ENCODE measurements around the gene PARVA. TPM values are rescaled to one million over a fixed set of nuclear protein-coding genes. Genes with fewer than 3 reads are reported as not detected.

The PARVA gene
- polyA plus RNA-seq, 3 donors, result not detected

- Histone ChIP-seq H3K4me1 (ENCODE audit: control insufficient read depth in 1 of 2, insufficient read depth in 2 of 2, low read length in 2 of 2) (no peaks in the 10 kb centered on the region), H4K20me1 (ENCODE audit: insufficient read depth, low read length) (no peaks in the 10 kb centered on the region), H3K4me3 (replicated peaks in 1 of 3; ENCODE audit: low read depth in 2 of 3, low read length in 3 of 3) (no peak overlapping the region), H3K27me3 (ENCODE audit: control insufficient read depth in 2 of 2, insufficient read depth in 2 of 2, low read length in 2 of 2) (no peaks in the 10 kb centered on the region), H3K36me3 (replicated peaks in 1 of 2; ENCODE audit: control insufficient read depth in 1 of 2, insufficient read depth in 2 of 2, low read length in 2 of 2) (no peaks in the 10 kb centered on the region), H3K79me2 (ENCODE audit: insufficient read depth, low read length) (no peaks in the 10 kb centered on the region), H3K9ac (ENCODE audit: insufficient read depth, low read length, poor library complexity, severe bottlenecking) (no peak overlapping the region), H3K4me2 (replicated peaks; ENCODE audit: extremely low read depth, low read length, poor library complexity, severe bottlenecking) (no peak overlapping the region), H3K9me3 (replicated peaks in 1 of 2; ENCODE audit: control insufficient read depth in 1 of 2, insufficient read depth in 1 of 2, low read length in 2 of 2) (no peaks in the 10 kb centered on the region), H3K27ac (ENCODE audit: low read depth in 1 of 2, low read length in 2 of 2) (no peak overlapping the region), H2AFZ (ENCODE audit: insufficient read depth, low read depth, low read length, poor library complexity, severe bottlenecking) (no peak overlapping the region)
- H3K27ac Mint-ChIP-seq, result no peak overlapping the region
- H3K4me1 Mint-ChIP-seq, result no peaks in the 10 kb centered on the region
- no peak for TF ChIP-seq CTCF (IDR thresholded peaks at IDR 0.05)
- no peak for DNase-seq
- WGBS (ENCODE audit: insufficient coverage), result 72% methylated on average over 6 of the region's 6 CpGs
- H3K4me3 Mint-ChIP-seq, result no peak overlapping the region
- intact Hi-C loops (cut with micrococcal nuclease), result no loop called here
- peaks cover 0 to 4% (median 0%) of the 10 kb centered on the region in 3 donors for H3K27me3 Mint-ChIP-seq (ENCODE audit: low read depth in 3 of 3)
- H3K9me3 Mint-ChIP-seq, result peaks cover 0 to 9% (median 2%) of the 10 kb centered on the region in 7 donors
- H3K36me3 Mint-ChIP-seq, result no peaks in the 10 kb centered on the region
These were observed 179.5 kb downstream of the PARVA start for GRCh38 chr11:12556788-12557384.

- intact Hi-C loops (cut with micrococcal nuclease), result no loop called here
These were observed 181.6 kb downstream of the PARVA start for GRCh38 chr11:12559011-12559410.

More at GRCh38 chr11:12559011-12559410, 181.6 kb downstream of the PARVA start:
- no peak overlapping the region for H3K4me2 ChIP-seq (replicated peaks; ENCODE audit: extremely low read depth, low read length, poor library complexity, severe bottlenecking)
- no peaks in the 10 kb centered on the region for H3K4me1 Mint-ChIP-seq
- no peak overlapping the region for H3K9ac ChIP-seq (ENCODE audit: insufficient read depth, low read length, poor library complexity, severe bottlenecking)
- no CpG with 5 or more reads among the region's 3 CpGs for WGBS (ENCODE audit: insufficient coverage)
- H2AFZ ChIP-seq (ENCODE audit: insufficient read depth, low read depth, low read length, poor library complexity, severe bottlenecking), result no peak overlapping the region
- no peak overlapping the region for H3K4me3 Mint-ChIP-seq
- no peaks in the 10 kb centered on the region for H3K79me2 ChIP-seq (ENCODE audit: insufficient read depth, low read length)
- no peaks in the 10 kb centered on the region for H3K36me3 ChIP-seq (replicated peaks in 1 of 2; ENCODE audit: control insufficient read depth in 1 of 2, insufficient read depth in 2 of 2, low read length in 2 of 2)
- H3K9me3 ChIP-seq (replicated peaks in 1 of 2; ENCODE audit: control insufficient read depth in 1 of 2, insufficient read depth in 1 of 2, low read length in 2 of 2), result no peaks in the 10 kb centered on the region
- no peaks in the 10 kb centered on the region for H3K27me3 ChIP-seq (ENCODE audit: control insufficient read depth in 2 of 2, insufficient read depth in 2 of 2, low read length in 2 of 2)
- no peak overlapping the region for H3K27ac ChIP-seq (ENCODE audit: low read depth in 1 of 2, low read length in 2 of 2)
- no peaks in the 10 kb centered on the region for H4K20me1 ChIP-seq (ENCODE audit: insufficient read depth, low read length)
- DNase-seq, result no peak
- no peak overlapping the region for H3K27ac Mint-ChIP-seq
- no peaks in the 10 kb centered on the region for H3K4me1 ChIP-seq (ENCODE audit: control insufficient read depth in 1 of 2, insufficient read depth in 2 of 2, low read length in 2 of 2)
- peaks cover 0 to 6% (median 0%) of the 10 kb centered on the region in 3 donors for H3K27me3 Mint-ChIP-seq (ENCODE audit: low read depth in 3 of 3)
- H3K36me3 Mint-ChIP-seq, result no peaks in the 10 kb centered on the region
- TF ChIP-seq CTCF (IDR thresholded peaks at IDR 0.05), result no peak
- no peak overlapping the region for H3K4me3 ChIP-seq (replicated peaks in 1 of 3; ENCODE audit: low read depth in 2 of 3, low read length in 3 of 3)
- peaks cover 0 to 5% (median 0%) of the 10 kb centered on the region in 7 donors for H3K9me3 Mint-ChIP-seq
